ENCODE results near the gene TAGLN. TPM values are rescaled to one million over a fixed set of nuclear protein-coding genes. Genes with fewer than 3 reads are reported as not detected.

The TAGLN gene
- total and polyA plus RNA-seq, 9 of the 15 experiments (the other 6 are each of a cell fraction or from before 2014, with no cell fraction given) = 0.21 to 4.9 (median 1.1) TPM

- no peak for TF ChIP-seq TBP (optimal IDR thresholded peaks at IDR 0.05; ENCODE audit: low read depth, low read length)
- peak in 1 of 2 experiments; percentile 9; a peak in 1 of 4 replicates for TF ChIP-seq RAD21 (CRISPR knock-in tag; conservative IDR thresholded peaks at IDR 0.05 in 1 of 2, IDR thresholded peaks at IDR 0.05 in 1 of 2)
- TF ChIP-seq CTCF (IDR thresholded peaks at IDR 0.05 in 2 of 3, conservative IDR thresholded peaks at IDR 0.05 in 1 of 3; ENCODE audit: insufficient read depth in 2 of 3, low read depth in 1 of 3, low read length in 3 of 3) = peak in 1 of 3 experiments; percentile 16; a peak in 1 of 6 replicates
- TF ChIP-seq ZNF232 (CRISPR knock-in tag; IDR thresholded peaks at IDR 0.05) = no peak
These were observed 22.8 kb downstream of the TAGLN start (continued) for GRCh38 chr11:117221775-117222517.

- Histone ChIP-seq H3K9ac (ENCODE audit: insufficient read depth in 1 of 2, low read depth in 2 of 2, low read length in 2 of 2) (peak overlapping the region in 1 of 2 experiments; percentile 53; a peak in 1 of 4 replicates), H3K4me2 (ENCODE audit: insufficient read depth, low read length) (no peak overlapping the region), H2AFZ (ENCODE audit: low read depth, low read length) (no peak overlapping the region), H3K27ac (ENCODE audit: extremely low read depth, low read depth, low read length) (no peak overlapping the region; the same call in 2 of the 3 replicates), H3K9me1 (ENCODE audit: control insufficient read depth, insufficient read depth, low read length) (peaks cover 8% of the 10 kb centered on the region), H3K4me3 (no peak overlapping the region), H3K4me1 (replicated peaks in 1 of 2; ENCODE audit: control insufficient read depth in 2 of 2, insufficient read depth in 2 of 2, low read length in 2 of 2) (peaks cover 53 to 58% of the 10 kb centered on the region in 2 experiments; a peak in 4 of 5 replicates), H4K20me1 (replicated peaks; ENCODE audit: control insufficient read depth, insufficient read depth, low read length) (peaks cover 10% of the 10 kb centered on the region), H3K27me3 (ENCODE audit: control insufficient read depth in 2 of 2, insufficient read depth in 2 of 2, low read length in 2 of 2) (no peaks in the 10 kb centered on the region), H3K79me2 (ENCODE audit: control insufficient read depth, insufficient read depth, low read length) (no peaks in the 10 kb centered on the region), H3K9me3 (replicated peaks; ENCODE audit: control insufficient read depth, insufficient read depth, low read depth, low read length) (no peaks in the 10 kb centered on the region), H3K36me3 (ENCODE audit: control insufficient read depth, insufficient read depth, low read length) (peaks cover 69% of the 10 kb centered on the region)
- ATAC-seq (no peak), FAIRE-seq (no peak), DNase-seq (ENCODE audit: extremely low read depth in 1 of 4, low spot score in 3 of 4) (no peak)
- ChIA-PET CTCF (ENCODE audit: low intra/inter-chr PET ratio) (no interaction called here), POLR2A (interaction anchor here (0.7 to 1.4 kb wide), 4 partner anchors 12 to 57 kb away, joined by 3 to 7 read pairs (median 3); no protein-coding TSS in a partner anchor)
- in situ Hi-C loops (cut with MboI) = loop anchor here (10.0 kb wide), 1 partner anchor 338 kb away; no protein-coding TSS in a partner anchor
- WGBS (ENCODE audit: insufficient coverage, low coverage, missing lambda C conversion rate) = 89% methylated on average over 13 of the region's 14 CpGs
- intact Hi-C loops (cut with micrococcal nuclease) = no loop called here
- no TSS peak for BruUV-seq (replicated peaks)
- TF ChIP-seq ERF (CRISPR knock-in tag; IDR thresholded peaks at IDR 0.05) (no peak), ZNF561 (CRISPR knock-in tag; conservative IDR thresholded peaks at IDR 0.05) (no peak), TFAM (CRISPR knock-in tag; conservative IDR thresholded peaks at IDR 0.05) (no peak), PTBP1 (IDR thresholded peaks at IDR 0.05; ENCODE audit: low read depth, low read length) (no peak), NR4A1 (CRISPR knock-in tag; IDR thresholded peaks at IDR 0.05) (no peak), NR4A1 (tag; IDR thresholded peaks at IDR 0.05) (no peak), RERE (CRISPR knock-in tag; IDR thresholded peaks at IDR 0.05; ENCODE audit: borderline replicate concordance) (no peak)
These were observed 24.0 kb downstream of the TAGLN start for GRCh38 chr11:117222991-117223740.

All from K562 (cell line).